ENCODE results near the gene DIDO1. TPM values are rescaled to one million over a fixed set of nuclear protein-coding genes. Genes with fewer than 3 reads are reported as not detected.

Gene DIDO1
- total RNA-seq, 1 experiment from 2014 or later = 33.2 TPM

DNA sequence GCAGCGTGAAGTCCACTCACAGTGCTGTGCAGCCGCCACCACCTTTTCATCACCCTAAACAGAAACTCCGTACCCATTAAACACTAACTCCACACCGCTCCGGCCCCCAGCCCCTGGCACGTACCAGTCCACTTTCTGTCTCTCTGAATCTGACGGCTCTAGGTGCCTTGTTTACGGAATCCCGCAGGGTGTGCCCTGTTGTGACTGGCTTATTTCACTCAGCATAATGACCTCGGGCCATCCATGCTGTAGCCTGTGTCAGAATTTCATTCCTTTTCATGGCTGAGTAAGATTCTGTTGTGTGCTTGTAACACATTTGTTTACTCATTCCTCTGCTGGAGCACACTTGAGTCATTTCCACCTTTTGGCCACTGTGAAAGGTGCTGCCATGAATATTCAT, 82.6 kb downstream of the DIDO1 start:
- DNase-seq (peak; percentile 67), ATAC-seq (peak; percentile 54)
- intact Hi-C loops (cut with micrococcal nuclease) = no loop called here
- CTCF ChIA-PET = no interaction called here
- H2AFZ ChIP-seq (ENCODE audit: low read length) = no peak overlapping the region
- no peaks in the 10 kb centered on the region; the same call in 1 of the 2 replicates for H3K36me3 ChIP-seq (ENCODE audit: low read depth, low read length)
- H3K4me2 ChIP-seq (ENCODE audit: low read length) = no peak overlapping the region
- H3K9ac ChIP-seq (ENCODE audit: low read length) = no peak overlapping the region
- POLR2A ChIA-PET (ENCODE audit: unreplicated experiment) = no interaction called here
- H3K4me1 ChIP-seq (ENCODE audit: insufficient read depth, low read length) = peaks cover 22% of the 10 kb centered on the region
- H3K27ac ChIP-seq (ENCODE audit: low read length) = no peak overlapping the region
- no peaks in the 10 kb centered on the region for H3K27me3 ChIP-seq (ENCODE audit: low read length)
- H4K20me1 ChIP-seq (ENCODE audit: low read length) = no peaks in the 10 kb centered on the region
- no peak overlapping the region for H3K4me3 ChIP-seq (ENCODE audit: low read length)
- H3K9me2 ChIP-seq (replicated peaks; ENCODE audit: low read length) = no peaks in the 10 kb centered on the region
- no peaks in the 10 kb centered on the region for H3K79me2 ChIP-seq (ENCODE audit: low read length)
- H3K9me3 ChIP-seq (ENCODE audit: low read length) = no peaks in the 10 kb centered on the region
- no peaks in the 10 kb centered on the region for H3F3A ChIP-seq (ENCODE audit: low read length, unreplicated experiment)
- TF ChIP-seq EZH2phosphoT487 (IDR thresholded peaks at IDR 0.05; ENCODE audit: borderline replicate concordance, low read length) = no peak
- TF ChIP-seq, protein P1, sequence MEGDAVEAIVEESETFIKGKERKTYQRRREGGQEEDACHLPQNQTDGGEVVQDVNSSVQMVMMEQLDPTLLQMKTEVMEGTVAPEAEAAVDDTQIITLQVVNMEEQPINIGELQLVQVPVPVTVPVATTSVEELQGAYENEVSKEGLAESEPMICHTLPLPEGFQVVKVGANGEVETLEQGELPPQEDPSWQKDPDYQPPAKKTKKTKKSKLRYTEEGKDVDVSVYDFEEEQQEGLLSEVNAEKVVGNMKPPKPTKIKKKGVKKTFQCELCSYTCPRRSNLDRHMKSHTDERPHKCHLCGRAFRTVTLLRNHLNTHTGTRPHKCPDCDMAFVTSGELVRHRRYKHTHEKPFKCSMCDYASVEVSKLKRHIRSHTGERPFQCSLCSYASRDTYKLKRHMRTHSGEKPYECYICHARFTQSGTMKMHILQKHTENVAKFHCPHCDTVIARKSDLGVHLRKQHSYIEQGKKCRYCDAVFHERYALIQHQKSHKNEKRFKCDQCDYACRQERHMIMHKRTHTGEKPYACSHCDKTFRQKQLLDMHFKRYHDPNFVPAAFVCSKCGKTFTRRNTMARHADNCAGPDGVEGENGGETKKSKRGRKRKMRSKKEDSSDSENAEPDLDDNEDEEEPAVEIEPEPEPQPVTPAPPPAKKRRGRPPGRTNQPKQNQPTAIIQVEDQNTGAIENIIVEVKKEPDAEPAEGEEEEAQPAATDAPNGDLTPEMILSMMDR (conservative IDR thresholded peaks at IDR 0.05; ENCODE audit: low read depth, low read length) = no peak
- no peak for TF ChIP-seq EZH2 (IDR thresholded peaks at IDR 0.05; ENCODE audit: low read length, unreplicated experiment)
- no TSS peak for BruUV-seq (replicated peaks)

DNA sequence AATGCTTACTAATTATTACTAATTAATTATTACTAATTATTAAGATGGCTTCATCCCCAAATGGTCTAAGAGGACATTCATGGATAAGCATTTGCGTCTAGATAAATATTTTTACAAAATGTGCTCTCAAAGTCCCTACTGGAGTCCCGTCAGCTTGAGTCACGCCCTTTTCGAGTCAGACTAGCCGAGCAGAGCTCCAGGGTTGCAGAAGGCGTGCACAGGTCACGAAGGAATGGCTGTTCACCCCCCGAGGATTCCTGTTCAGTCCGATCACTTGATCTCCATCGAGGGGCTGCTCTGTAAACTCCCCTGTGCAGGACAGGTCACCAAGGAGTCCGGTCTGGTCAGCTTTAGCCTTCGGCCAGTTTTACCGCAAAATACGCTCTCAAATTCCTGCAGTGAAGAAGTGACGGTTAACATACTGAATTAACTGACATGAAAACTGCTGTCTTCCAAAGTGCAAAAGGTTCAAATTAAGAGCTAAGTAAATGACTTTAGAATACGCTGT, 84.5 kb downstream of the DIDO1 start:
- Histone ChIP-seq H3K9me2 (replicated peaks; ENCODE audit: low read length) (no peaks in the 10 kb centered on the region), H3K27ac (ENCODE audit: low read length) (no peak overlapping the region), H3K27me3 (ENCODE audit: low read length) (no peaks in the 10 kb centered on the region), H3K36me3 (ENCODE audit: low read depth, low read length) (no peaks in the 10 kb centered on the region; the same call in 1 of the 2 replicates), H3F3A (ENCODE audit: low read length, unreplicated experiment) (no peaks in the 10 kb centered on the region), H4K20me1 (ENCODE audit: low read length) (no peaks in the 10 kb centered on the region), H3K9me3 (ENCODE audit: low read length) (no peaks in the 10 kb centered on the region), H3K4me3 (ENCODE audit: low read length) (no peak overlapping the region), H2AFZ (ENCODE audit: low read length) (no peak overlapping the region), H3K79me2 (ENCODE audit: low read length) (no peaks in the 10 kb centered on the region), H3K4me1 (ENCODE audit: insufficient read depth, low read length) (peaks cover 22% of the 10 kb centered on the region), H3K9ac (ENCODE audit: low read length) (no peak overlapping the region), H3K4me2 (ENCODE audit: low read length) (no peak overlapping the region)
- intact Hi-C loops (cut with micrococcal nuclease) = loop anchor here (2.0 kb wide), 1 partner anchor 19 kb away; no protein-coding TSS in a partner anchor
- ChIA-PET CTCF (no interaction called here), POLR2A (ENCODE audit: unreplicated experiment) (interaction anchor here (0.7 kb wide), 1 partner anchor 19 kb away, joined by 3 read pairs; no protein-coding TSS in a partner anchor)
- DNase-seq (no peak), ATAC-seq (no peak)
- BruUV-seq (replicated peaks) = no TSS peak
- TF ChIP-seq EZH2phosphoT487 (IDR thresholded peaks at IDR 0.05; ENCODE audit: borderline replicate concordance, low read length) = no peak
- no peak for TF ChIP-seq EZH2 (IDR thresholded peaks at IDR 0.05; ENCODE audit: low read length, unreplicated experiment)
- TF ChIP-seq, protein P1 (conservative IDR thresholded peaks at IDR 0.05; ENCODE audit: low read depth, low read length) = no peak

Data from PC-3 (cell line).